Dendritic cell treated with granulocyte-macrophage colony-stimulating factor and Interleukin-4, amounts not matched to agents 40 ng/mL and 50 ng/mL, for 4 days (primary cell): ENCODE results near the gene EML2.
"Not testable (repeated sequence)": the region's sequence is repeated elsewhere in the genome, so short reads cannot be mapped to it uniquely, and the experiment has no call there.

ENCODE experiments used
- H3K27ac Mint-ChIP-seq: one replicate; pipeline ENCODE4 v1.8.0; 2022; ENCODE audit warnings: mild to moderate bottlenecking, mixed read lengths
- H3K27me3 Mint-ChIP-seq: one replicate; pipeline ENCODE4 v1.8.0; 2022; ENCODE audit warnings: mild to moderate bottlenecking, mixed read lengths
- H3K36me3 Mint-ChIP-seq: one replicate; pipeline ENCODE4 v1.8.0; 2022; ENCODE audit warnings: low read depth, mixed read lengths
- H3K4me1 Mint-ChIP-seq: one replicate; pipeline ENCODE4 v1.8.0; 2022; ENCODE audit warnings: low read depth, mixed read lengths
- H3K4me3 Mint-ChIP-seq: one replicate; pipeline ENCODE4 v1.8.0; 2022; ENCODE audit warnings: mild to moderate bottlenecking, moderate library complexity, mixed read lengths
- H3K9me3 Mint-ChIP-seq: one replicate; pipeline ENCODE4 v1.8.0; 2022; ENCODE audit warnings: mixed read lengths
- intact Hi-C: fragments of 100-400 bp; cut with micrococcal nuclease; formaldehyde crosslinking; loops from one replicate; pipeline ENCODE4 v1.15.0; 2022

The EML2 gene

GRCh38 chr19:45643024-45643926 is 4.1 kb upstream of the EML2 start:
- intact Hi-C loops: loop anchor here (10.0 kb wide), 2 partner anchors 118 to 148 kb away; partner anchors contain the start of genes PPM1N and RTN2

GRCh38 chr19:45641274-45642105 is 2.3 kb upstream of the EML2 start:
- Mint-ChIP-seq H3K36me3 (peaks cover 9% of the 10 kb centered on the region), H3K27ac (peak overlapping the region; percentile 76), H3K9me3 (no peaks in the 10 kb centered on the region), H3K4me3 (peak overlapping the region; percentile 67), H3K27me3 (peaks cover 35% of the 10 kb centered on the region), H3K4me1 (peaks cover 67% of the 10 kb centered on the region)
- intact Hi-C loops: loop anchor here (1.0 to 10.0 kb wide), 3 partner anchors 34 to 147 kb away; partner anchors contain the start of genes PPM1N and RTN2

More at GRCh38 chr19:45643024-45643926, 4.1 kb upstream of the EML2 start:
- H3K9me3 Mint-ChIP-seq: no peaks in the 10 kb centered on the region
- H3K4me3 Mint-ChIP-seq: peak overlapping the region; percentile 34
- peaks cover 8% of the 10 kb centered on the region for H3K36me3 Mint-ChIP-seq
- peak overlapping the region; percentile 76 for H3K27ac Mint-ChIP-seq
- H3K27me3 Mint-ChIP-seq: peaks cover 47% of the 10 kb centered on the region
- H3K4me1 Mint-ChIP-seq: peaks cover 65% of the 10 kb centered on the region

DNA sequence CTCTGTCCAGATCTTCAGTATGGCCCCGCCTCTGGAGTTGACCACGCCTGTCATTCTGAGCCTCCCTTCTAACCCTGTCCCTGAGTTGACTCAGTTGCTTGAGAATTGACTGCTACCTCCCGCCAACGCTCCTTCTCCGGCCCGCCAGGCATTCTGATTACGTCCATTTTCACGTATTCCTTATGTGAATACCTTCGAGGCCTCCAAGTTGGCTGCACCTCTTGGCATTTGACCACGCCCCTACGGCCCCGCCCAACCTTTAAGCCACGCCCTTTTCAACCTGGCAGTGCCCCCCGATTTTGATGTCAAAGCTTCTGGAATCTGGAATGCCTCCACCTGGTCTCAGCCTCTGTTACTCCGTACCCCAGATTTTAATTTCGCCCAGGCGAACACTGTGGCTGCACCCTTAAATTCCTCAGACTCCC is 1.7 kb upstream of the EML2 start:
- peaks cover 61% of the 10 kb centered on the region for H3K4me1 Mint-ChIP-seq
- peak overlapping the region; percentile 67 for H3K4me3 Mint-ChIP-seq

DNA sequence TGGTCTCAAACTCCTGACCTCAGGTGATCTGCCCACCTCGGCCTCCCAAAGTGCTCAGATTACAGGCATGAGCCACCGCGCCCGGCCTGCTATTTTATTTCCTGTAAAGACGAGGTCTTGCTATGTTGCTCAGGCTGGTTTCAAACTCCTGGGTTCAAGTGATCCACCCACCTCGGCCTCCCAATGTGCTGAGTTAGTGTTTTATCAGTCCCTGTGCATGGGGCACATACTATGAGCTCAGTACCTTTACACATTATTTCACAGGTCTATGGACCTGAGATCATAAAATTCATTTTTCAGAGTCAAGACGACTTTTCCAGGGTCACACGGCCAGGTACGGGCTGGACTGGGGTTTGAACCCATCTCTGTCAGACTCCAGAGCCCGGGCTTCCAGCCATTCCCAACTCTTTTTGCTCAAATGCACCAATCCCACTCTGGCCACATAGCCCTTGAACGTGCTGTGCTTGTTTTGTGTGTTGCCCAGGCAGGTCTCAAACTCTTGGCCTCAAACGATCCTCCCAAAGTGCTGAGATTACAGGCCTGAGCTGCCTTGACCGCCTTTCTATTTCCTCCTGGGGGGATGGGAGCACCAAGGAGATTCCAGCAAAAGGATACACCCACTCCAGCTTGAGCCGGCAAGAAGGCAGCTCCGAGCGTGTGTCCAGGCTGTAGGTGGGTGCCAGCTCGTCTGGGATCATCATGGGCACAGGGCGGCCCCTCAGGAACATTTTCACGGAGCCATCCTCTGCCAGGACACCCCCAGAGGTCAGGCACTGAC is 1.1 kb downstream of the EML2 start:
- H3K27me3 Mint-ChIP-seq: peaks cover 1% of the 10 kb centered on the region
- peaks cover 25% of the 10 kb centered on the region for H3K36me3 Mint-ChIP-seq
- peak overlapping the region; percentile 91 for H3K27ac Mint-ChIP-seq
- H3K9me3 Mint-ChIP-seq: no peaks in the 10 kb centered on the region
- intact Hi-C loops: no loop called here
- peaks cover 44% of the 10 kb centered on the region for H3K4me1 Mint-ChIP-seq
- peak overlapping the region; percentile 89 for H3K4me3 Mint-ChIP-seq

More for the DNA sequence above, 1.7 kb upstream of the EML2 start:
- intact Hi-C loops: loop anchor here (10.0 kb wide), 2 partner anchors 116 to 146 kb away; partner anchors contain the start of genes PPM1N and RTN2
- peak overlapping the region; percentile 76 for H3K27ac Mint-ChIP-seq
- peaks cover 29% of the 10 kb centered on the region for H3K27me3 Mint-ChIP-seq
- H3K9me3 Mint-ChIP-seq: no peaks in the 10 kb centered on the region
- peaks cover 13% of the 10 kb centered on the region for H3K36me3 Mint-ChIP-seq

DNA sequence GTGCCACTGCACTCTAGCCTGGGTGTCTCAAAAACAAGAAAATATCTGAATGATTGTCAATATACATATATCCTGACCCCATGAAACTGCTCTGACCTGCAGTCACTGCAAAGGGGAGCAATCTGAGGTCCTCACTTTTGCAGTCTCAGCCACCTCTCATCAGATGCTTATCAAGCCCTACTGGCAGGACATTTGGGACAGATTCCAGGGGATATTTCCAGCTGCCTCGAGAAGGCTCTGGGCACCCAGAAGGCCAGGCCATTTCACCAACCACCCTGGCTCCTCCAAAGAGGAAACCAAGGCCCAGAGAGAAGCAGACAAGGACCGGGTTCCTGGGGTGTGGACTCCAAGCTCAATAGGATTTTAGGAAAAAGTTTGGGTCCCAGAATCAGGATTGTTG is 2.3 kb downstream of the EML2 start:
- no peaks in the 10 kb centered on the region for H3K27me3 Mint-ChIP-seq
- H3K4me1 Mint-ChIP-seq: peaks cover 34% of the 10 kb centered on the region
- H3K9me3 Mint-ChIP-seq: no peaks in the 10 kb centered on the region
- no peak overlapping the region for H3K27ac Mint-ChIP-seq
- intact Hi-C loops: no loop called here
- peaks cover 37% of the 10 kb centered on the region for H3K36me3 Mint-ChIP-seq
- H3K4me3 Mint-ChIP-seq: no peak overlapping the region

DNA sequence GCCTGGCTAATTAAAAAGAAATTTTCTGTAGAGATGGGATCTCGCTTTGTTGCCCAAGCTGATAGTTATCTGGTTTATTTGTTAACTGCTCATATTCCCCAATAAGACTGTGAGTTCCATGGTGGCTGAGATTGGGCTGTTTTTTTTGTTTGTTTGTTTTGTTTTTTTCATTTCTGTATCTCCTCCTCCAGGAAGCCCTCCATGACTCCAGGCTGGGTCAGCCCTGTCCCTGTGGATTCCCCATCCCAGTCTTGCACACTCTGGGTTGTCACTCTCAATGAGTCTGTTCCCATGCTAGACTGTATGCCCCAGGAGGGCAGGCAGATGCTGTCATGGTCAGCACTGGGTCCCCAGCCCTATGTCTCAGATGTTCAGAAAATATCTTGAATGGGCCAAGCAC is 2.9 kb downstream of the EML2 start:
- H3K9me3 Mint-ChIP-seq: no peaks in the 10 kb centered on the region
- H3K36me3 Mint-ChIP-seq: peaks cover 38% of the 10 kb centered on the region
- H3K27me3 Mint-ChIP-seq: no peaks in the 10 kb centered on the region
- peaks cover 28% of the 10 kb centered on the region for H3K4me1 Mint-ChIP-seq
- H3K4me3 Mint-ChIP-seq: no peak overlapping the region
- intact Hi-C loops: no loop called here
- H3K27ac Mint-ChIP-seq: no peak overlapping the region

GRCh38 chr19:45632468-45633196 is 6.6 kb downstream of the EML2 start:
- Mint-ChIP-seq H3K27ac (no peak overlapping the region), H3K4me3 (no peak overlapping the region), H3K36me3 (peaks cover 55% of the 10 kb centered on the region), H3K9me3 (no peaks in the 10 kb centered on the region), H3K4me1 (no peaks in the 10 kb centered on the region), H3K27me3 (no peaks in the 10 kb centered on the region)
- intact Hi-C loops: no loop called here

- Mint-ChIP-seq H3K4me1 (no peaks in the 10 kb centered on the region), H3K27ac (no peak overlapping the region), H3K27me3 (no peaks in the 10 kb centered on the region), H3K36me3 (peaks cover 71% of the 10 kb centered on the region), H3K9me3 (no peaks in the 10 kb centered on the region), H3K4me3 (no peak overlapping the region)
- intact Hi-C loops: no loop called here
These were observed 8.7 kb downstream of the EML2 start for GRCh38 chr19:45630463-45630862.

DNA sequence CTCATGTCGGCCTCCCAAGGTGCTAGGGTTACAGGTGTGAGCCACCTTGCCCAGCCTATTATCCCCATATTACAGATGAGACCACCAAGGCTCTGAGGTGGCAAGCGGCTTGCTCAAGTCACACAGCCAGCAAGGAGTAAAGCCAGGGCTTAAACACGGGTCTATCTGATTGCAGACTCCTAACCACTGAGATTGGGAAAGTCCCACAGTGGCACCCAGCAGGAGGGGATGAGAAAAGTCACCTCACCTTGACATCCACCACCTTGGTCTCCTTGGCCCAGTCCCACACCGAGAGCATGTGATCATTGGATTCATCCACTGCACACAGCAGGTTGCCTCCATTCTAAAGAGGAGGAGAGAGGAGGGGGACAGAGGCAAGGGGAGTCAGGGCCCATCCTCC is 9.5 kb downstream of the EML2 start:
- no peaks in the 10 kb centered on the region for H3K9me3 Mint-ChIP-seq
- H3K27me3 Mint-ChIP-seq: no peaks in the 10 kb centered on the region
- H3K4me1 Mint-ChIP-seq: no peaks in the 10 kb centered on the region
- H3K36me3 Mint-ChIP-seq: peaks cover 79% of the 10 kb centered on the region
- intact Hi-C loops: no loop called here
- H3K4me3 Mint-ChIP-seq: no peak overlapping the region
- H3K27ac Mint-ChIP-seq: no peak overlapping the region

DNA sequence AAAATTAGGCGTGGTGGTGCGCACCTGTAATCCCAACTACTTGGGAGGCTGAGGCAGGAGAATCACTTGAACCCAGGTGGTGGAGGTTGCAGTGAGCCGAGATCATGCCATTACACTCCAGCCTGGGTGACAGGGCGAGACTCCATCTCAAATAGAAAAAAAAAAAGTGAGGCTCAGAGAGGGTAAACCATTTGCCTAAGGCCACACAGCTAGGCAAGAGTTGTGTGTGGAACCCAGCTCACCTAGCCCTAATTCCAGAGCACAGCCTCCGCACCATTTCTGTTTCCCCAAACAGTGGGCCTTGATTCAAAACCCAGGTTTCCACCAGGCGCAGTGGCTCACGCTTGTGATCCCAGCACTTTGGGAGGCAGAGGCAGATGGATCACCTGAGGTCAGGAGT is 11.0 kb downstream of the EML2 start:
- H3K9me3 Mint-ChIP-seq, H3K27me3 Mint-ChIP-seq, H3K4me1 Mint-ChIP-seq, H3K27ac Mint-ChIP-seq, H3K4me3 Mint-ChIP-seq, intact Hi-C loops: not testable (repeated sequence)
- H3K36me3 Mint-ChIP-seq: peaks cover 78% of the 10 kb centered on the region

DNA sequence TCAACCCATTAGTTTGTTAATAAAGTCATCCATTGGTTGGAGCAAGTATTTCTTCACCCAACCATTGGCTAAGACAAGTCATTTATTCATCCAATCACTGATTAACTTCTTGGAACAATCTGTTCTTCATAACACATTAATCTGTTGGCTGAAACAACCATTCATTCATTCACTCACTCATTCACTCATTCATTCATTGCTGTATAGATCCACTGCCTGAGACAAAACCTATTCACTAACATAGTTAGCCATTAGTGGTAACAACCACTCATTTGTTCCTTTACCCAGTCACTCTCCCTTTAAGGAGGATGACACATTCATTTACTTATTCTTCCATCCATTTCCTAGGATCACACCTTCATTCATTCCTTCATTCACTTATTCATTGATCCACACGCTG is 15.2 kb downstream of the EML2 start:
- Mint-ChIP-seq H3K4me1 (no peaks in the 10 kb centered on the region), H3K9me3 (no peaks in the 10 kb centered on the region), H3K36me3 (peaks cover 94% of the 10 kb centered on the region), H3K27ac (no peak overlapping the region), H3K27me3 (no peaks in the 10 kb centered on the region), H3K4me3 (no peak overlapping the region)
- intact Hi-C loops: no loop called here

DNA sequence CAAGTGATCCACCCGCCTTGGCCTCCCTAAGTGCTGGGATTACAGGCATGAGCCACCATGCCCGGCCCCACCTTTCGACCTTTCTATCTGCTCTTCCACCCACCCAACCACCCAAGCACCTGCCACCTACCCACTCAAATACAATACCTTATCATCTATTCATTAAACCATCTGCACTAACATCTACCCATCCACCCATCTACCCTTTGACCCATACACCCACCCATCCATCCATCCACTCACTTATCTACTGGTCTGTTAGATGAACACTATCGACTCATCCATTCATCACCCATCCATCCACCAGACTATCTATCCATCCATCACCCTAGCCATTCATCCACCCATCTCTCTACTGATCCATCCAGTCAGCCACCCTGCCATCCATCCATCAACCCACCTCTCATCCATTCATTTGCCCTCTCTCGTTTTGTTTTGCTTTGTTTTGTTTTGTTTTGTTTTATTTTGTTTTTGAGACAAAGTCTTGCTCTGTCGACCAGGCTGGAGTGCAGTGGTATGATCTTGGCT is 17.2 kb downstream of the EML2 start:
- Mint-ChIP-seq H3K27me3 (no peaks in the 10 kb centered on the region), H3K36me3 (peaks cover 94% of the 10 kb centered on the region), H3K4me1 (no peaks in the 10 kb centered on the region), H3K4me3 (no peak overlapping the region), H3K9me3 (no peaks in the 10 kb centered on the region), H3K27ac (no peak overlapping the region)
- intact Hi-C loops: no loop called here

GRCh38 chr19:45621389-45621788 is 17.8 kb downstream of the EML2 start:
- Mint-ChIP-seq H3K4me3 (no peak overlapping the region), H3K36me3 (peaks cover 94% of the 10 kb centered on the region), H3K4me1 (no peaks in the 10 kb centered on the region), H3K9me3 (no peaks in the 10 kb centered on the region), H3K27me3 (no peaks in the 10 kb centered on the region), H3K27ac (no peak overlapping the region)
- intact Hi-C loops: no loop called here
